Lower leg skin (tissue), 4 donors: Measurements from ENCODE around the gene CDH10. TPM values are rescaled to one million over a fixed set of nuclear protein-coding genes. Genes with fewer than 3 reads are reported as not detected.

Experiments
- DNase-seq, 2 donors: peaks; one replicate each; pipeline ENCODE4 v3.0.0-alpha.2; 2019; ENCODE audit warnings: low spot score in 2 of 2
- H3K4me3 ChIP-seq: fragments of 200-600 bp; sonication (generic); 2 replicates; pipeline ENCODE4 v1.5.1; 2017; ENCODE audit warnings: mild to moderate bottlenecking, low read depth; ENCODE audit not compliant: poor library complexity, severe bottlenecking
- POLR2A ChIP-seq, 2 donors: fragments of 450-650 bp; IDR thresholded peaks; one replicate each; pipeline ENCODE4 v1.6.1; 2016 to 2017; ENCODE audit warnings: antibody characterized with exemption in 2 of 2, mild to moderate bottlenecking in 1 of 2, moderate library complexity in 1 of 2
- WGBS, 2 donors: methylation state at CpG; one replicate each; pipeline ENCODE4 v1.1.5; 2018; 5-methylcytosine and 5-hydroxymethylcytosine counted together
- intact Hi-C: fragments of 100-400 bp; cut with DNase I; formaldehyde crosslinking; loops from one replicate; pipeline ENCODE4 v1.15.0; 2023; ENCODE audit warnings: low total_unique reads
- total RNA-seq, 4 donors: library from RNA; depleted of rRNA; stranded (reverse); fragments of >200 nt; gene quantifications; one replicate each; pipeline ENCODE4 v1.1.0, GENCODE V29; 2016
- TF ChIP-seq, protein P1 (sequence below), 3 donors: fragments of 450-650 bp; IDR thresholded peaks; one replicate each; pipeline ENCODE4 v1.5.1; 2016; ENCODE audit warnings: antibody characterized with exemption in 3 of 3, mild to moderate bottlenecking in 3 of 3, moderate library complexity in 2 of 3

The CDH10 gene
- total RNA-seq, 4 donors from 2014 or later = 0.04 TPM; not detected in 3

DNA sequence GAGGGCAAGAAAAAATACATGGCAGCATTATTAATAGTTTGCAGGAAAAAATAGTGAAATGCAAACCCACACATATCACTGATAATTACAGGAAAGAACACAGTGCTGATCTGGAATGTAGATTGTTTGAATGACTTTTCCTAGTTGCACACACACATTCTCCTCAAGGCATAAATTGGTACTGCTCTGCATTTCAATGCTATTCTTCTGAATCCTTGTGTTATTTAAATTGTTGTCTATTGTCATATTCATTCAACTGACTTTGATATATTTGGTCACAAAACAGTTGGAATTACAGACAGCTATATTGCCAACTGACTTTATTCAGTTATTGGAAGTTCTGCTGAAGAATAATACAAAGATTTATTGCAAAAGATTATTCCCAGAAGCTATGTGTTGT, 139.5 kb downstream of the CDH10 start:
- DNase-seq = no peak
- intact Hi-C loops = no loop called here
- no peak for TF ChIP-seq POLR2A (IDR thresholded peaks at IDR 0.05)
- TF ChIP-seq, protein P1, sequence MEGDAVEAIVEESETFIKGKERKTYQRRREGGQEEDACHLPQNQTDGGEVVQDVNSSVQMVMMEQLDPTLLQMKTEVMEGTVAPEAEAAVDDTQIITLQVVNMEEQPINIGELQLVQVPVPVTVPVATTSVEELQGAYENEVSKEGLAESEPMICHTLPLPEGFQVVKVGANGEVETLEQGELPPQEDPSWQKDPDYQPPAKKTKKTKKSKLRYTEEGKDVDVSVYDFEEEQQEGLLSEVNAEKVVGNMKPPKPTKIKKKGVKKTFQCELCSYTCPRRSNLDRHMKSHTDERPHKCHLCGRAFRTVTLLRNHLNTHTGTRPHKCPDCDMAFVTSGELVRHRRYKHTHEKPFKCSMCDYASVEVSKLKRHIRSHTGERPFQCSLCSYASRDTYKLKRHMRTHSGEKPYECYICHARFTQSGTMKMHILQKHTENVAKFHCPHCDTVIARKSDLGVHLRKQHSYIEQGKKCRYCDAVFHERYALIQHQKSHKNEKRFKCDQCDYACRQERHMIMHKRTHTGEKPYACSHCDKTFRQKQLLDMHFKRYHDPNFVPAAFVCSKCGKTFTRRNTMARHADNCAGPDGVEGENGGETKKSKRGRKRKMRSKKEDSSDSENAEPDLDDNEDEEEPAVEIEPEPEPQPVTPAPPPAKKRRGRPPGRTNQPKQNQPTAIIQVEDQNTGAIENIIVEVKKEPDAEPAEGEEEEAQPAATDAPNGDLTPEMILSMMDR (IDR thresholded peaks at IDR 0.05) = no peak

DNA sequence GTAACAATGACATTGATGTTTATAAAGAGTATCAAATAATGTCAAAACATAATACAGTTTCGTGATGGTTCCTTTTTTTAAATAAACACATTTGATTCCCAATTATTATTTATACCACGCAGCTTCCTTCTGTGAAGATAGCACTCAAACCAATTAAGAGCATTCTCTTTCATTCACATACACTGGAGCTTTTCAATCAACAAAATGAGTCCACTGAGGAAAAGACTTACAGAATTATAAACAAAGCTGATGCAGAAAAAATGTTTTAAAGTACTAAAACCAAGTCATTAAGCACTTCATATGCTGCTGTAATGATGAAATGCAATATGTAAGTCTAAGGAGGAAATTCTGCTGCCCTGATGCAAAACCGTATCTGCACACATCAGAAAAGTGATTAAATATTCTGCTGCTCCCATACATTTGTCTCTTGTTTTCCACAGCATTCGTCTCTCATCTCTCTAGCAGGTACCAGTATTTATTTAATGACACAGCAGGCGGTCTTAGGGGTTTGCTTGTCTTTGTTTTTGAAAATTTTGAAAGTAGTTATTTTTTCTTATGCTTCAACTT, 147.1 kb downstream of the CDH10 start:
- no peak for TF ChIP-seq POLR2A (IDR thresholded peaks at IDR 0.05)
- TF ChIP-seq, protein P1 (IDR thresholded peaks at IDR 0.05) = no peak
- H3K4me3 ChIP-seq = no peak overlapping the region
- DNase-seq = no peak
- WGBS, 2 donors = 64 to 70% methylated on average over 5 of the region's 5 CpGs
- intact Hi-C loops = no loop called here

More for the DNA sequence above, 139.5 kb downstream of the CDH10 start:
- H3K4me3 ChIP-seq = no peak overlapping the region

DNA sequence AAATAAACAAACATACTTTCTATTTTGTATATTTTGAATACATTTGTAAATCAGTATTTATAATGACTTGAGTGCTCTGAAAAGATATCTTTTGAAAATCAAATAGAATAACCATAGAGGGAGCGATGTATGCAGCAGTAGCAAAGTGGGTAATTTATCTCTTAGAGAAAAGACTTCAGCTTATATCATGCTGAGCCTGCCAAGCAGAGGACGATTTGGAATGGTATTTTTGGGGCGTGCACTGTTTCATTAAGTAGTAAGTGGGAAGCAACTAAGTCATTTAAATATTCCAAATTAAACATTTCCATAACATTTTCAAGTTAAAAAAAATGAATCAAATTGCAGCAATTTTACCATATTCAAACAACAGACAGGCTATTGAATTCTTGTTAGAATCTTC, 147.6 kb downstream of the CDH10 start:
- TF ChIP-seq, protein P1 (IDR thresholded peaks at IDR 0.05) = no peak
- no peak for TF ChIP-seq POLR2A (IDR thresholded peaks at IDR 0.05)
- no peak for DNase-seq
- H3K4me3 ChIP-seq = no peak overlapping the region
- WGBS, 2 donors = 52 to 67% methylated on average over 3 of the region's 3 CpGs
- intact Hi-C loops = no loop called here

DNA sequence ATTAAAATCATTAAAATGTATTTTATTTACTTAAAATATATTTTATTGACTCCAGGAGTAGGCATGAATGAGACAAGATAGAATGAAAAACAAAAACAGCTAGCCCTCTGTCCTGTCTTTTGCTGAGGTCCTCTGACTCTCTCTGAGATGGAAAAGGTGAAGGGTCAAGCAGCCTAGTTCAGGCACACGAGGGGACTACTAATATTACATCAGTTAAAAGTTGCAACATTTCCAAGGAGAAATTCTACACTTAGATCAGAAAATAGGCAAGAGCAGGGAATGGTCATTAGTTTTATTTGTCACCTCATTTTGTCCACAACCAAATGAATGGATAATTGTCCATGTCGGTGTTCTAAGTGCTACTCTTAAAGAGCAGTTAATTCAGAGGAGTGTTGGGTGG, 148.5 kb downstream of the CDH10 start:
- no peak for DNase-seq
- intact Hi-C loops = no loop called here
- WGBS, 2 donors = 52 to 63% methylated on average over 2 of the region's 2 CpGs
- TF ChIP-seq, protein P1 (IDR thresholded peaks at IDR 0.05) = no peak
- no peak for TF ChIP-seq POLR2A (IDR thresholded peaks at IDR 0.05)
- no peak overlapping the region for H3K4me3 ChIP-seq

DNA sequence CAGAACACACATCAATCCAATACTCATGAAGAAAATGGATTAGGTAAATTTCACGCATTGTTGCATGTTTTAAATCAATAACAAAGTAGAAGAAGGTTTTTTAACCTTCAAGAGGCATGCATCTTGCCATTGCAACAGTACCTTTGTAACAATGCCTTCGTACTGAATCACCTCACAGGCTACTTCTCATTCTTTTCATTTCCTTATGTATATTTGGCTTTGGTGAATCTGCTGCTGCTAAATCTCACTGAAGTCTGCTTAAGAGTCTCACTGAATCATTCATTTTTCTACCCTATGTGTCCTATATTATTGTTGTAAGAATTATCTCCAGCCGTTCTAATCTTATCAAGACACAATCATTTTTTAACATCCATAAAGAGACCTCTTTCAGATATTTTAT, 152.5 kb downstream of the CDH10 start:
- no peak for TF ChIP-seq POLR2A (IDR thresholded peaks at IDR 0.05)
- TF ChIP-seq, protein P1 (IDR thresholded peaks at IDR 0.05) = no peak

DNA sequence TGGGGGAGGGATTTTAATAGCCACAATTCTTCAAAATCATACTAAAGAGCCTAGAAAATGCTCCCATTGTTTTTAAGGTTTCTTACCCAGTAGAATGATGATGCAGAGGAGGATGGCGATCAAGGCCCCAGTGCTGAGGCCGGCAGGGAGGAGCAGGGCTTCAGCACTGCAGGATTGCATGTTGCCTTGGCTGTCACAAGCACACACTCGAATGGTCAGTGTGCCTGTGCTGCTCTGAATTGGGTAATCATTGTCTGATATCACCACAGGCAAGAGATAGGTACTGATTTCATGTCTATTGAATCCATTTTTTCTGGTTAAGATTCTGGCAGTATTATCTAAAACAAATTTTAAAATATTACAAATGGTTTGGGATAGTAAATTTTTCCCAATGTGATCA, 153.3 kb downstream of the CDH10 start:
- intact Hi-C loops = no loop called here
- WGBS, 2 donors = 83 to 84% methylated on average over 3 of the region's 3 CpGs

More for the DNA sequence above, 152.5 kb downstream of the CDH10 start:
- no peak overlapping the region for H3K4me3 ChIP-seq
- intact Hi-C loops = no loop called here
- 89 to 91% methylated on average over 3 of the region's 3 CpGs for WGBS, 2 donors
- DNase-seq = no peak

More for the DNA sequence above, 153.3 kb downstream of the CDH10 start:
- no peak overlapping the region for H3K4me3 ChIP-seq
- no peak for DNase-seq
- TF ChIP-seq POLR2A (IDR thresholded peaks at IDR 0.05) = no peak
- TF ChIP-seq, protein P1 (IDR thresholded peaks at IDR 0.05) = no peak
